GM23338 (cell line): ENCODE results near the gene SETBP1.

Experiments used
- CTCF ChIP-seq, 2 experiments: fragments of 200-600 bp in 1 of 2; sonication (generic) in 1 of 2; conservative IDR thresholded peaks; 2 replicates each; pipeline versions ENCODE4 v1.5.1 to v1.6.1; 2016 to 2017; ENCODE audit warnings: antibody characterized with exemption in 2 of 2, low read depth in 2 of 2, mild to moderate bottlenecking in 2 of 2, moderate library complexity in 1 of 2
- EZH2 ChIP-seq: fragments of 200-600 bp; sonication (generic); IDR thresholded peaks from one replicate; pipeline ENCODE4 v1.8.0; 2017; ENCODE audit warnings: antibody characterized with exemption, mild to moderate bottlenecking, low read depth; ENCODE audit not compliant: unreplicated experiment
- JUNB ChIP-seq: IDR thresholded peaks from one replicate; pipeline ENCODE4 v1.6.1; 2016; ENCODE audit warnings: antibody characterized with exemption; ENCODE audit not compliant: unreplicated experiment
- POLR2AphosphoS5 ChIP-seq: IDR thresholded peaks from 2 replicates; pipeline ENCODE4 v1.6.1; 2016; ENCODE audit warnings: antibody characterized with exemption, low read depth
- REST ChIP-seq: IDR thresholded peaks from one replicate; pipeline ENCODE4 v1.6.1; 2018; ENCODE audit warnings: antibody characterized with exemption; ENCODE audit not compliant: unreplicated experiment

- TF ChIP-seq CTCF (conservative IDR thresholded peaks at IDR 0.05; ENCODE audit: low read depth in 2 of 2) = no peak
- TF ChIP-seq REST = no peak
- TF ChIP-seq EZH2 = no peak
- no peak for TF ChIP-seq JUNB
- no peak for TF ChIP-seq POLR2AphosphoS5
These were observed 90.0 kb downstream of the SETBP1 start for GRCh38 chr18:44770641-44771040.
